Activated T-helper 1 cell treated with anti-CD3 and anti-CD28 coated beads, Interleukin-12 subunit alpha, Interleukin-12 subunit beta, Interleukin-2, Interleukin-4 antibody, amounts not matched to agents 30 ng/mL and 10 ng/mL and 1 ng/mL, durations not matched to agents 14 hours and 24 hours and 36 hours (primary cell): ENCODE results near the gene ST14. TPM values are rescaled to one million over a fixed set of nuclear protein-coding genes. Genes with fewer than 3 reads are reported as not detected.

ENCODE experiments used
- DNase-seq: peaks from one replicate; pipeline ENCODE4 v3.0.0; 2021; ENCODE audit warnings: low spot score
- H3K27ac Mint-ChIP-seq: one replicate; pipeline ENCODE4 v1.8.0; 2021; ENCODE audit warnings: mild to moderate bottlenecking, mixed read lengths
- H3K27me3 Mint-ChIP-seq: one replicate; pipeline ENCODE4 v1.8.0; 2022; ENCODE audit warnings: mild to moderate bottlenecking, moderate library complexity, mixed read lengths; ENCODE audit not compliant: insufficient read depth
- H3K36me3 Mint-ChIP-seq: one replicate; pipeline ENCODE4 v1.8.0; 2021; ENCODE audit warnings: low read depth, mixed read lengths
- H3K4me1 Mint-ChIP-seq: one replicate; pipeline ENCODE4 v1.8.0; 2021; ENCODE audit warnings: low read depth, mixed read lengths
- H3K4me3 Mint-ChIP-seq: one replicate; pipeline ENCODE4 v1.8.0; 2021; ENCODE audit warnings: mild to moderate bottlenecking, moderate library complexity, mixed read lengths
- H3K9me3 Mint-ChIP-seq: one replicate; pipeline ENCODE4 v1.8.0; 2021; ENCODE audit warnings: mixed read lengths
- intact Hi-C: fragments of 100-400 bp; cut with micrococcal nuclease; formaldehyde crosslinking; loops from one replicate; pipeline ENCODE4 v1.15.1; 2024
- total RNA-seq: library from RNA; stranded (reverse); gene quantifications from 2 replicates; pipeline ENCODE4 v1.2.3, GENCODE V29; 2022

The ST14 gene
- total RNA-seq, 1 donor from 2014 or later = not detected

DNA sequence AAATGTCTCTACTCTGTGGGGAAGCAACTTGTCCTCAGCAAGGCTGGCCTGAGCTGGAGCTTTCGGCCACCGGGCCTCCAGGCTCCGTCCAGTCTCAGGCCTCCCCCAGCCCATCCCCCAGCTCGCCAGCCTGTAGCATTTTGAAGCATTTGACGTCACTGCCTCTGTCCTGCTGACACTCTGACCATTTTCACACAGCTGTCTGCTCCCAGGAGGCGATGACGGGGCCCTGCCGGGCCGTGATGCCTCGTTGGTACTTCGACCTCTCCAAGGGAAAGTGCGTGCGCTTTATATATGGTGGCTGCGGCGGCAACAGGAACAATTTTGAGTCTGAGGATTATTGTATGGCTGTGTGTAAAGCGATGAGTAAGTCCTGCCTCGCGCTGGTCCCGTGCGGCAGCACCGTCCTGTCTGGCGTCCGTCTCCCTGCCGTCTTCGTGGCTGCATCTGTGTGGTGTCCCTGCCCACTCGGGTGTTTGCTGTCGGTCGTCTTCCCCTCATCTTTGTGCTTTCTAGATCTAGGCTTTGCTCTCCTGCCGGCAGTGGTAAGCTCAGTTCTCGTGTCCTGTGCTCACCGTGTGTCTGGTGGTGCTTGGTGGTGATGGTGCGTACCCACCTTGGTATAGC lies 36.1 kb upstream of the ST14 start:
- H3K36me3 Mint-ChIP-seq = peaks cover 22% of the 10 kb centered on the region
- no peak overlapping the region for H3K4me3 Mint-ChIP-seq
- peaks cover 22% of the 10 kb centered on the region for H3K27me3 Mint-ChIP-seq
- intact Hi-C loops = no loop called here
- H3K4me1 Mint-ChIP-seq = peaks cover 26% of the 10 kb centered on the region
- H3K27ac Mint-ChIP-seq = no peak overlapping the region
- H3K9me3 Mint-ChIP-seq = no peaks in the 10 kb centered on the region
- DNase-seq = no peak

DNA sequence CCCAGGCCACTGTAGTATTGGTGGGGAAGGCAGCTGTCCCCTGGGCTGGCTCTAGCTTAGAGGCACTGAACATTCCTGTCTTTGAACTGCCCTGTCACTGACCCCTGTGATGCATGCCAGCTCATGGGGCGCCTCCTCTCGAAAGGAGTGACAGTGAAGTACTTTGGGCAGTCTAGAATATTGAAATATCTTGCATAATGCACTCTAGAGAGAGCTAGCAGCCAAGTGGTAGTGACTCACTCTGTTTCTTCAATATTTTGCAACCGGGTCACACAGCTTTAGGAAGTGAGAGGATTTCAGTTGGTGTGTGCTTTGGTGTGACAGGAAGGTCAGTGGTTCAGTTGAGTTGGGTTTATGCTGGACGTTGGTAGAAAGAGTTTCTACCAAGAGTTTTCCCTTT lies 35.5 kb upstream of the ST14 start:
- Mint-ChIP-seq H3K27me3 (peaks cover 21% of the 10 kb centered on the region), H3K9me3 (no peaks in the 10 kb centered on the region), H3K36me3 (peaks cover 23% of the 10 kb centered on the region), H3K4me1 (peaks cover 21% of the 10 kb centered on the region), H3K4me3 (no peak overlapping the region), H3K27ac (no peak overlapping the region)
- DNase-seq = no peak
- intact Hi-C loops = no loop called here

DNA sequence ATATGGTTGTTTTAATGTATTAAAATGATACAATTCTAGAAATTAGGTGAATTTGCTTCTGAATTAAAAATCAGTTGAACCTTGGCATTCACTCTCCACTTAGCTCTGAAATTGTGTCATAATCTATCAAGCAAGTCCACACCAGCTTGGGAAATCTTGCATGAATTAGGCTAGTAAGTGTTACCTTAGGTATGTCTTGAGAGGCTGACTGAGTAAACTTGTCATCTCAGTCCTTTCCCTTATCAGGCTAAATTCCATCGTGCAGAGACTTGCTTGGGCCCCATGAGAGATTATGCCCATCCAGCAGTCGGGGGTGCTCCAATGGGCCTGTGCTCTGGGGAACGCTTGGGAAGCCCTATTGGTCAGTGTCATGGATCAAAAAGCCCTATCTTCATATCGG lies 33.9 kb upstream of the ST14 start:
- Mint-ChIP-seq H3K9me3 (no peaks in the 10 kb centered on the region), H3K36me3 (peaks cover 29% of the 10 kb centered on the region), H3K4me1 (peaks cover 15% of the 10 kb centered on the region), H3K4me3 (no peak overlapping the region), H3K27ac (no peak overlapping the region), H3K27me3 (peaks cover 8% of the 10 kb centered on the region)
- DNase-seq = no peak
- intact Hi-C loops = no loop called here

DNA sequence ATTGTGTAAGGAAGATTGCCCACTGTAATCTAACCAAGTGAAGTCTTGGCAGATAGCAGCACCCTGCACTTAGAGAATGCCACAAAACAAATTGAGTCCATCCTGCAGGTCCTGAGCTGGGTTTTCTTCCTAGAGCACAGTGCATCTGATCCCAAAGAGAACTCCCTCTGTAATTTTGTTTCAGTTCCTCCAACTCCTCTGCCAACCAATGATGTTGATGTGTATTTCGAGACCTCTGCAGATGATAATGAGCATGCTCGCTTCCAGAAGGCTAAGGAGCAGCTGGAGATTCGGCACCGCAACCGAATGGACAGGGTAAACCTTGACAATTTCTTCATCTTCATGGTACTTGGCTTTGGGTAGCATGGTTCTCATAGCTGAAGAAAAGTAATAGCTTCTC lies 33.1 kb upstream of the ST14 start:
- Mint-ChIP-seq H3K4me1 (peaks cover 12% of the 10 kb centered on the region), H3K4me3 (no peak overlapping the region), H3K27me3 (peaks cover 5% of the 10 kb centered on the region), H3K36me3 (peaks cover 27% of the 10 kb centered on the region), H3K27ac (no peak overlapping the region), H3K9me3 (no peaks in the 10 kb centered on the region)
- intact Hi-C loops = no loop called here
- DNase-seq = no peak

DNA sequence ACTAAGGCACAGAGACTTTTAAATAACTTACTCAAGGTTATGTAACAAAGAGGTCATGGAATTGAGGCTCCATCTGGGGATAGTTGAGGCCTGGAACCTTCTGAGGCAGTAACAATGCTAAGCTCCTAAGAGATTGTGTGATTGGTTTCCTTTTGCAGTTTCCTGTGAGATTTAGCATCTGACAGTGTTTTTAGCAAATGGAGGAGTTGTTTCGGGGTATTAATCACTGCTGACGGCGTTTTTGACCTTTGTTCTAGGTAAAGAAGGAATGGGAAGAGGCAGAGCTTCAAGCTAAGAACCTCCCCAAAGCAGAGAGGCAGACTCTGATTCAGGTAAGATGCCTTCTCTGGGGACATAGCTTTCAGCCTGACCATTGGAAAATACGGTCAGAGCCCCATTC lies 32.1 kb upstream of the ST14 start:
- H3K27ac Mint-ChIP-seq = no peak overlapping the region
- intact Hi-C loops = no loop called here
- H3K4me3 Mint-ChIP-seq = no peak overlapping the region
- DNase-seq = no peak
- peaks cover 21% of the 10 kb centered on the region for H3K36me3 Mint-ChIP-seq
- H3K9me3 Mint-ChIP-seq = no peaks in the 10 kb centered on the region
- peaks cover 2% of the 10 kb centered on the region for H3K4me1 Mint-ChIP-seq
- H3K27me3 Mint-ChIP-seq = peaks cover 3% of the 10 kb centered on the region

DNA sequence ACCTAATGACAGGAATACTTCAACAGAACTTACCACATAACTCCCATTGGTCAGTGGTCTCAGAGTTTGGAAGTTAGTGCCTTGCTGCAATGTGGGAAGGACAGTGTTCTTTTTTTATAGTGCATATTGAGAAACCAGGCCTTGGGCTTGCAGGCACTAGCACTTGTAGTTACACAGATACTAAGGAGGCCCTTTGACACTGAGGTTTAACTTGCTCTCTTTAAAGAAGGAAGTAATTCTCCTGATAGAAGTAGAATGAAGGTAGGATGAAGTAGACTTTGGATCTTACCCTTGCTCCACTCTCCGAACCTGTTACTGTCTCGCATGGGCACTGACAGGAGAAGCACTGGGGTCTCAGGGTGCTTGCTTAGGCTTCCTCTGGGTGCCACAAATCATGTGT lies 31.0 kb upstream of the ST14 start:
- peaks cover 3% of the 10 kb centered on the region for H3K27me3 Mint-ChIP-seq
- intact Hi-C loops = no loop called here
- no peaks in the 10 kb centered on the region for H3K9me3 Mint-ChIP-seq
- H3K4me3 Mint-ChIP-seq = no peak overlapping the region
- no peak overlapping the region for H3K27ac Mint-ChIP-seq
- H3K36me3 Mint-ChIP-seq = peaks cover 14% of the 10 kb centered on the region
- no peak for DNase-seq
- H3K4me1 Mint-ChIP-seq = no peaks in the 10 kb centered on the region

DNA sequence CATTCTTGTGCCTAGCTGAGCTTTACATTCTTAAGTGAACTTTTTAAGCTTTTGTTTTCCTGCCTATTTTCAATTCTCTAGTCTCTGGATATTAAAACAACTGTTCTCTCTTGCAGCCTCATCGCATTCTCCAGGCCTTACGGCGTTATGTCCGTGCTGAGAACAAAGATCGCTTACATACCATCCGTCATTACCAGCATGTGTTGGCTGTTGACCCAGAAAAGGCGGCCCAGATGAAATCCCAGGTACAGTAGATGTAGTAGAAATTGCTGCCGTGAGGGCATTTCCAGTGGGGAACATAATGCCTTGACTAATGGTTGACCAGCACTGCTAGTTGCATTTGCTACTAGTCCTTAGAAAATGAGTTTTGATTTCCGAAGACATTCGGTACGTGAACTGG lies 29.7 kb upstream of the ST14 start:
- H3K27me3 Mint-ChIP-seq = peaks cover 3% of the 10 kb centered on the region

DNA sequence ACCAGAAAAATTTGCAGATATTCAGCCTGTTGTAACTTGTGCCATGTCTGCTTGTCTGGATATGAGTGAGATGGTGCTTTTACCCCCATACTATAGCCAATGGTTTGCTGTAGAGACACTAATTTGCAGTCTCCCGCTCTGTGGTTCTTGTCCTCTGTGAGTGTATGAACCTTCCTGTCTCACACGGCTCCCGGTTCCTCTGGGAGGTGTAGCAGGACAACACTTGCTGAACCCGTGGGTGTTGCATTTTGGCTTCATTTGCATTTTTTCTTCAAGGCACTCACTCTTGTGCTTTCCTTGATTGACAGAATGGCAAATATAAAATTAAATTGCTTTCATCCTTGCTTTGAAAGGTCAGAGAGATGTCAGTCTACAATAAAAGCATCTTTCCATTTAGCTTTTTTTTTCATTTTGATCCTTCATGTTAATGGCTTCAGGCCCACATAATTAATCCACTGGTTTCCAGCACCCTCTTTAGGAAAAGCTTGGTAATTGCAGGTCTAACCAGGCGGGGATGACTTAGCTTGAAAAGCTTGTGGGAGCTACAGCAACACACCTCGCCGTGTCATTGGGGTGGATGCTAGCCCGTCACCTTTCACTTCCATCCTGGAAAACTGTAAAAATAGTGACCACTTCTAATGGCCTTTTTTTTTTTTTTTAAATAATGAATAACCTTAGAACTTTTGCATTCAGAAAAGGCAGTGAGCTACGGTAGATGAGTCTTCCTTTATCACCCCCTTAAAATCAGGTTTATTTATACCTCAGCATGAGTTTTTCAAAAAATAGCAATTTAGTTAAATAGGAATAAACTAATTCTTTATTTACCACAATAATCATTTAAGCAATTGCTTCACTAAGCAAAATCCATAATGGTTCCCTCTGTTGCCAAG lies 27.4 kb upstream of the ST14 start:
- intact Hi-C loops = loop anchor here (1.0 to 5.0 kb wide), 7 partner anchors 63 to 770 kb away; partner anchors contain the start of gene APLP2
- peak; percentile 46 for DNase-seq
- Mint-ChIP-seq H3K4me3 (no peak overlapping the region), H3K27me3 (no peaks in the 10 kb centered on the region), H3K27ac (no peak overlapping the region), H3K4me1 (no peaks in the 10 kb centered on the region), H3K36me3 (peaks cover 7% of the 10 kb centered on the region), H3K9me3 (no peaks in the 10 kb centered on the region)

More for the DNA sequence above, 29.7 kb upstream of the ST14 start:
- H3K9me3 Mint-ChIP-seq = no peaks in the 10 kb centered on the region
- DNase-seq = no peak
- H3K27ac Mint-ChIP-seq = no peak overlapping the region
- peaks cover 7% of the 10 kb centered on the region for H3K36me3 Mint-ChIP-seq
- no peak overlapping the region for H3K4me3 Mint-ChIP-seq
- intact Hi-C loops = loop anchor here (5.0 kb wide), 3 partner anchors 343 to 768 kb away; no protein-coding TSS in a partner anchor
- no peaks in the 10 kb centered on the region for H3K4me1 Mint-ChIP-seq

DNA sequence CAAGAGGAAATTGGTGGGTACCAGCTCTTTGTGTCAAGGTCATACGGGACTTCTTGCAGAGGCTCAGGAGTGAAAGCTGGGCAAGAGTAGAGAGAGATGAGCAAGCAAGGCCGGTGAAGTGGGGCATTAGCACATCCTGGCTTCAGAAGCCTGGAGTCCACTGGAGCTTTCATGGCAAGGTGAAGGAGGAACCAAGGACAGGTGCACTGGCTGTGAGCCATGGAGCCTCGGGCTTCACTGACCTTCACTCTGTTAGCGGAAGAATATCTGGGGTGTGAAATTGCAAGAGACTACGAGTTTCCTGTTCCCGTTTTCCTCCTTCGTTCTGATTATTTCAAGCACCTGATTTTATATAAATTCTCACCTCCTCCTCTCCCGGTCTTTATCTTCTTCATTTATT lies 25.9 kb upstream of the ST14 start:
- Mint-ChIP-seq H3K9me3 (no peaks in the 10 kb centered on the region), H3K27me3 (no peaks in the 10 kb centered on the region), H3K36me3 (peaks cover 10% of the 10 kb centered on the region), H3K27ac (no peak overlapping the region), H3K4me1 (no peaks in the 10 kb centered on the region), H3K4me3 (no peak overlapping the region)
- intact Hi-C loops = loop anchor here (5.0 kb wide), 3 partner anchors 346 to 771 kb away; no protein-coding TSS in a partner anchor
- no peak for DNase-seq

DNA sequence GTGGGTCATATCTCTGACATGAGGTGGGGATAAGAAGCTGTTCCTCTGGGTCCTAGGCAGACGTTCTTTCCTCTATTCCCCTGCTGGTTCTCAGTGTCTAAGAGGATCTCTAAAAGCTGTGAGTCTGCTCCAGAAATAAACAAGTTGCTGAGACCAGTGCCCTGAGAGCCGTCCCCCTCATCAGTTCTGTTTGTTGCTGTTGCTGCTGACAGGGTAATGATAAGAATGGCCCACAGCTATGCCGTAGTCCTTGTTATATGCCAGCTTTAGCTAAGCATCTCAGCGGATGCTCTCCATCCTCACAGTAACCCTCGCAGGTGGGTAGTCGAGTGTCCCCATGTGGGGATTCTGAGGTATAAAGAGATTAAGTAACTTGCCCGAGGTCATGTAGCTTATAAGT lies 23.5 kb upstream of the ST14 start:
- Mint-ChIP-seq H3K4me3 (no peak overlapping the region), H3K27ac (no peak overlapping the region), H3K36me3 (peaks cover 3% of the 10 kb centered on the region), H3K4me1 (no peaks in the 10 kb centered on the region), H3K27me3 (no peaks in the 10 kb centered on the region), H3K9me3 (no peaks in the 10 kb centered on the region)
- no peak for DNase-seq
- intact Hi-C loops = no loop called here

DNA sequence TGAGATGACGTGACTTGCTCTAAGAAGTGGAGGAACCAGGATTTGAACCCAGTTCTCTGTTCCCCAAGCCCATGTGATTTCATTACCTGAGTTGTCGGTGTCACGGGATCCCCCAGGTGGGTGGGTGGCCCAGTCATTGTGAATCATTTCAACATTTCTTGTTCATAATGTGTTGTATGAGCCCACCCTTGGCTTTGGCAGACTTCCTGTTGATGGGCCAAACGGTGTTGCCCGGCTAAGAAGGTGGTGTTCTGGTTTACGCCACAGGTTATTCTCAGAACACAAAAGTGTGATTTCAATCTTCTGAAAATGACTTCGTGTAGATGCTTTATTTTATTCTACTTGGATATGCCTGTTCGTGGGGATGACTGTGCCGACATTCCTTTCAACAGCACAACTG lies 21.6 kb upstream of the ST14 start:
- no peaks in the 10 kb centered on the region for H3K27me3 Mint-ChIP-seq
- no peaks in the 10 kb centered on the region for H3K4me1 Mint-ChIP-seq
- no peak overlapping the region for H3K4me3 Mint-ChIP-seq
- DNase-seq = no peak
- no peaks in the 10 kb centered on the region for H3K9me3 Mint-ChIP-seq
- H3K27ac Mint-ChIP-seq = no peak overlapping the region
- peaks cover 3% of the 10 kb centered on the region for H3K36me3 Mint-ChIP-seq
- intact Hi-C loops = no loop called here

DNA sequence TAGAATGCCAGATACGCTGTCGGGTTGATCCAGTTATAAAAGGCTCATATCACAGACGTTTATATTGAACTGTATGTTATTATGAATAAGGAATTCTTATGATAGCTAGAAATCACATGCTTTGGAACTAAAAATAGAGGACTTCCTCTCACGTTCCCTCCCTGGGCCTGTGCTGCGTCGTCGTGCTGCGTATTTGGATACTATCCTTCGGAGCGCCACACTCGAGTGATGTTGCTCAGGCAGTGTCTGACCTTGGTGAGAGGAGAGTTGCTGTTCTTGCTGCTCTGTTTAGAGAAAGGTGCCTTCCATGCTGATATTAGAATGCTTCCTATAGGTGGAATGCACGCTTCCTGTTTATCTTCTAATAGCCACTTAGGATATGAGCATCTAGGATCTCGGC lies 20.2 kb upstream of the ST14 start:
- no peaks in the 10 kb centered on the region for H3K4me1 Mint-ChIP-seq

DNA sequence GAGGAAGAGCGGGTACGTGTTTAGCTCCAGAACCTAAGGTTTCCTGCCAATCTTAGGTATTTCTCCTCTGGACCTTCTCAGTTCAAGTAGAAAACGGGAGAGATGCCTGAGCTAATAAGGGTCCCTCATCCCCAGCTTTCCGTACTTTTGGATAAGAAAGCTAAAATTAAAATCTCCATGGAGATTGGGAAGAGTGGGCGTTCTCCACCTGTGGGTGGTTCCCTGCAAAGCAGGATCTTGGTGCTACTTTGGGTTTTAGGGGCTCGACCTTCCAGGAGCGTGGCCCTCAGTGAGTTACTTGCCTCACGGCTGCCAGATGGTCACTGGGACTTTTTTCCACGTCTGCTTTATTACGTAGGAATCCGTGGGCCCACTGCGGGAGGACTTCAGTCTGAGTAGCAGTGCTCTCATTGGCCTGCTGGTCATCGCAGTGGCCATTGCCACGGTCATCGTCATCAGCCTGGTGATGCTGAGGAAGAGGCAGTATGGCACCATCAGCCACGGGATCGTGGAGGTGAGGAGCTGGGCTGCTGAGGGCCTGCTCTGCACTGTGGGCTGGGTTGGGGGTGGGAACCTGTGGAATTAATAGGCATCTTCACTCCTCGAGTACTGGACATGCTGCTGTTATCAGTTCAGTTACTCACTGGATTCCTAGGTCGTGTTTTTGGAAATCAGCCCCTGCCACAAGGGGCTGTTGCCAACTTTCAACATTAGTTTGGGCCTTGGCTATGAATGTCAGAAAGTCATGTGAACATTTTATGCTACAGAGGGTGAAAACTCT lies 17.8 kb upstream of the ST14 start:
- Mint-ChIP-seq H3K4me3 (no peak overlapping the region), H3K4me1 (peaks cover 7% of the 10 kb centered on the region), H3K9me3 (no peaks in the 10 kb centered on the region), H3K36me3 (peaks cover 5% of the 10 kb centered on the region), H3K27me3 (no peaks in the 10 kb centered on the region), H3K27ac (no peak overlapping the region)
- no peak for DNase-seq
- intact Hi-C loops = no loop called here

More for the DNA sequence above, 20.2 kb upstream of the ST14 start:
- Mint-ChIP-seq H3K27ac (no peak overlapping the region), H3K9me3 (no peaks in the 10 kb centered on the region), H3K36me3 (peaks cover 5% of the 10 kb centered on the region), H3K4me3 (no peak overlapping the region), H3K27me3 (no peaks in the 10 kb centered on the region)
- intact Hi-C loops = no loop called here
- DNase-seq = no peak
